Vagina (tissue), 2 donors: Measurements from ENCODE around the gene BOLA2B. TPM values are rescaled to one million over a fixed set of nuclear protein-coding genes. Genes with fewer than 3 reads are reported as not detected.
A peak's percentile ranks its signal among the peaks of the same experiment; 100 is the strongest.
"Not testable (repeated sequence)": the region's sequence is repeated elsewhere in the genome, so short reads cannot be mapped to it uniquely, and the experiment has no call there.

ENCODE experiments used
- DNase-seq, 2 donors: peaks; one replicate each; pipeline ENCODE4 v3.0.0-alpha.2; 2017; ENCODE audit errors: extremely low spot score in 2 of 2
- H3K27ac ChIP-seq: fragments of 200-600 bp; sonication (generic); one replicate; pipeline ENCODE4 v1.5.1; 2019
- H3K27me3 ChIP-seq: fragments of 200-600 bp; sonication (generic); one replicate; pipeline ENCODE4 v1.5.1; 2019
- H3K36me3 ChIP-seq, 2 donors: fragments of 200-600 bp; sonication (generic); one replicate each; pipeline ENCODE4 v1.5.1; 2017 to 2019
- H3K4me1 ChIP-seq: fragments of 200-600 bp; sonication (generic); one replicate; pipeline ENCODE4 v1.5.1; 2019
- H3K4me3 ChIP-seq, 2 donors: fragments of 200-600 bp; sonication (generic); 1 replicate in 1 of 2; 2 replicates in 1 of 2; pipeline ENCODE4 v1.5.1; 2016 to 2019
- H3K9me3 ChIP-seq: fragments of 200-600 bp; sonication (generic); one replicate; pipeline ENCODE4 v1.5.1; 2019
- intact Hi-C: fragments of 100-400 bp; cut with DNase I; formaldehyde crosslinking; loops from one replicate; pipeline ENCODE4 v1.15.1; 2023
- total RNA-seq: library from RNA; depleted of rRNA; stranded (reverse); fragments of >200 nt; gene quantifications from one replicate; pipeline ENCODE4 v1.2.3, GENCODE V29; 2016

Gene BOLA2B
- total RNA-seq, result 292 TPM

- H3K4me1 ChIP-seq, H3K9me3 ChIP-seq, DNase-seq, intact Hi-C loops, H3K27ac ChIP-seq, H3K27me3 ChIP-seq, H3K36me3 ChIP-seq: not testable (repeated sequence)
- H3K4me3 ChIP-seq, result peak within 1 kb of the TSS; percentile 43 to 51
These were observed at the start of gene BOLA2B, which contains the start of gene SLX1A for GRCh38 chr16:30193615-30194014. TSS of gene BOLA2B (minus strand) at chr16:30193666. CDS start at chr16:30193595, 71 bp downstream. TSS of gene SLX1A (plus strand) at chr16:30193875. CDS start at chr16:30194085, 210 bp downstream.

GRCh38 chr16:30217082-30217481, 23.6 kb upstream of the BOLA2B start:
- H3K36me3 ChIP-seq, H3K27ac ChIP-seq, DNase-seq, intact Hi-C loops, H3K9me3 ChIP-seq, H3K27me3 ChIP-seq, H3K4me1 ChIP-seq, H3K4me3 ChIP-seq: not testable (repeated sequence)

GRCh38 chr16:30211414-30211813, 17.9 kb upstream of the BOLA2B start:
- H3K36me3 ChIP-seq, H3K9me3 ChIP-seq, H3K27me3 ChIP-seq, H3K4me1 ChIP-seq, intact Hi-C loops, H3K4me3 ChIP-seq, H3K27ac ChIP-seq, DNase-seq: not testable (repeated sequence)

GRCh38 chr16:30209032-30209431, 15.6 kb upstream of the BOLA2B start:
- H3K9me3 ChIP-seq, intact Hi-C loops, H3K36me3 ChIP-seq, H3K4me3 ChIP-seq, H3K27ac ChIP-seq, DNase-seq, H3K4me1 ChIP-seq, H3K27me3 ChIP-seq: not testable (repeated sequence)

- DNase-seq, H3K27ac ChIP-seq, intact Hi-C loops, H3K4me1 ChIP-seq, H3K4me3 ChIP-seq, H3K9me3 ChIP-seq, H3K36me3 ChIP-seq, H3K27me3 ChIP-seq: not testable (repeated sequence)
These were observed 13.7 kb upstream of the BOLA2B start for GRCh38 chr16:30207063-30207704.

GRCh38 chr16:30206252-30206651, 12.8 kb upstream of the BOLA2B start:
- H3K27ac ChIP-seq, H3K27me3 ChIP-seq, H3K4me1 ChIP-seq, H3K36me3 ChIP-seq, intact Hi-C loops, H3K9me3 ChIP-seq, DNase-seq: not testable (repeated sequence)
- H3K4me3 ChIP-seq, result peak overlapping the region; percentile 47 to 55

- DNase-seq, H3K4me1 ChIP-seq, H3K9me3 ChIP-seq, H3K36me3 ChIP-seq, H3K27ac ChIP-seq, intact Hi-C loops, H3K27me3 ChIP-seq: not testable (repeated sequence)
- peak overlapping the region; percentile 47 to 55 for H3K4me3 ChIP-seq
These were observed 12.2 kb upstream of the BOLA2B start for GRCh38 chr16:30205541-30206236.

- H3K4me1 ChIP-seq, H3K27ac ChIP-seq, H3K27me3 ChIP-seq, H3K36me3 ChIP-seq, DNase-seq, H3K4me3 ChIP-seq, intact Hi-C loops, H3K9me3 ChIP-seq: not testable (repeated sequence)
These were observed 6.3 kb upstream of the BOLA2B start for GRCh38 chr16:30199608-30200343.

GRCh38 chr16:30199049-30199448, 5.6 kb upstream of the BOLA2B start, which contains the start of gene SULT1A3:
TSS of gene SULT1A3 (plus strand) at chr16:30199255. CDS start at chr16:30200729, 1,474 bp downstream.
- intact Hi-C loops, H3K4me3 ChIP-seq, DNase-seq, H3K27ac ChIP-seq, H3K4me1 ChIP-seq, H3K36me3 ChIP-seq, H3K27me3 ChIP-seq, H3K9me3 ChIP-seq: not testable (repeated sequence)

GRCh38 chr16:30197001-30197400, 3.5 kb upstream of the BOLA2B start:
- H3K9me3 ChIP-seq, H3K27ac ChIP-seq, H3K4me3 ChIP-seq, H3K36me3 ChIP-seq, H3K4me1 ChIP-seq, intact Hi-C loops, H3K27me3 ChIP-seq, DNase-seq: not testable (repeated sequence)

GRCh38 chr16:30194172-30194925, 883 bp upstream of the BOLA2B start:
- H3K36me3 ChIP-seq, DNase-seq, H3K27me3 ChIP-seq, intact Hi-C loops, H3K27ac ChIP-seq, H3K4me1 ChIP-seq, H3K9me3 ChIP-seq: not testable (repeated sequence)
- H3K4me3 ChIP-seq, result peak overlapping the region; percentile 43 to 51

- DNase-seq, H3K4me3 ChIP-seq, H3K27me3 ChIP-seq, H3K27ac ChIP-seq, H3K9me3 ChIP-seq, H3K36me3 ChIP-seq, intact Hi-C loops, H3K4me1 ChIP-seq: not testable (repeated sequence)
These were observed 368 bp downstream of the BOLA2B start for GRCh38 chr16:30193098-30193497.

- H3K9me3 ChIP-seq, H3K4me3 ChIP-seq, intact Hi-C loops, H3K4me1 ChIP-seq, H3K27ac ChIP-seq, H3K27me3 ChIP-seq, DNase-seq, H3K36me3 ChIP-seq: not testable (repeated sequence)
These were observed 2.3 kb downstream of the BOLA2B start for GRCh38 chr16:30191158-30191557.
